Neural progenitor cell (in vitro differentiated cells): Measurements from ENCODE around the gene WDR43. TPM values are rescaled to one million over a fixed set of nuclear protein-coding genes. Genes with fewer than 3 reads are reported as not detected.
"Not testable (repeated sequence)": the region's sequence is repeated elsewhere in the genome, so short reads cannot be mapped to it uniquely, and the experiment has no call there.

ENCODE experiments used
- DNase-seq: peaks from one replicate; pipeline ENCODE4 v3.0.0-alpha.2; 2016; ENCODE audit warnings: low spot score
- H2AFZ ChIP-seq: fragments of 200-600 bp; sonication (generic); replicated peaks from 2 replicates; pipeline ENCODE4 v1.6.1; 2016; ENCODE audit warnings: antibody characterized with exemption
- H3F3A ChIP-seq: fragments of 200-600 bp; sonication (generic); 2 replicates; pipeline ENCODE4 v1.6.1; 2016; ENCODE audit warnings: antibody characterized with exemption, low read depth
- H3K27ac ChIP-seq: fragments of 200-600 bp; sonication (generic); 2 replicates; pipeline ENCODE4 v1.5.1; 2016; ENCODE audit warnings: mild to moderate bottlenecking
- H3K27me3 ChIP-seq: fragments of 200-600 bp; sonication (generic); 2 replicates; pipeline ENCODE4 v1.6.1; 2016; ENCODE audit warnings: mild to moderate bottlenecking, moderate library complexity
- H3K36me3 ChIP-seq: fragments of 200-600 bp; sonication (generic); 2 replicates; pipeline ENCODE4 v1.5.1; 2016
- H3K4me1 ChIP-seq: fragments of 200-600 bp; sonication (generic); 2 replicates; pipeline ENCODE4 v1.6.1; 2016; ENCODE audit warnings: mixed run types
- H3K4me2 ChIP-seq: fragments of 200-600 bp; sonication (generic); 2 replicates; pipeline ENCODE4 v1.6.1; 2016
- H3K4me3 ChIP-seq: fragments of 200-600 bp; sonication (generic); 2 replicates; pipeline ENCODE4 v1.5.1; 2016
- H3K79me2 ChIP-seq: fragments of 200-600 bp; sonication (generic); 2 replicates; pipeline ENCODE4 v1.6.1; 2016; ENCODE audit warnings: low read depth
- H3K9ac ChIP-seq: fragments of 200-600 bp; sonication (generic); 2 replicates; pipeline ENCODE4 v1.6.1; 2016
- H3K9me3 ChIP-seq: fragments of 200-600 bp; sonication (generic); 2 replicates; pipeline ENCODE4 v1.5.1; 2016; ENCODE audit warnings: low read depth
- H4K20me1 ChIP-seq: fragments of 200-600 bp; sonication (generic); 2 replicates; pipeline ENCODE4 v1.6.1; 2016; ENCODE audit warnings: low read depth
- H3K27ac Mint-ChIP-seq: 3 replicates; pipeline ENCODE4 v1.8.0; 2021; ENCODE audit warnings: mixed read lengths
- H3K27me3 Mint-ChIP-seq: 2 replicates; pipeline ENCODE4 v1.8.0; 2022; ENCODE audit warnings: low read depth, mild to moderate bottlenecking, inconsistent platforms, moderate library complexity, mixed read lengths; ENCODE audit not compliant: insufficient read depth
- H3K36me3 Mint-ChIP-seq: 3 replicates; pipeline ENCODE4 v1.8.0; 2021; ENCODE audit warnings: mixed read lengths
- H3K4me1 Mint-ChIP-seq: 3 replicates; pipeline ENCODE4 v1.8.0; 2021; ENCODE audit warnings: mixed read lengths
- H3K4me3 Mint-ChIP-seq: 3 replicates; pipeline ENCODE4 v1.8.0; 2021; ENCODE audit warnings: mild to moderate bottlenecking, moderate library complexity, mixed read lengths
- H3K9me3 Mint-ChIP-seq: 3 replicates; pipeline ENCODE4 v1.8.0; 2020; ENCODE audit warnings: mixed read lengths
- CTCF ChIP-seq: fragments of 200-600 bp; sonication (generic); IDR thresholded peaks from 2 replicates; pipeline ENCODE4 v1.5.1; 2017; ENCODE audit warnings: antibody characterized with exemption, mild to moderate bottlenecking
- EZH2 ChIP-seq: fragments of 200-600 bp; sonication (generic); IDR thresholded peaks from 2 replicates; pipeline ENCODE4 v1.6.1; 2017; ENCODE audit warnings: antibody characterized with exemption, mild to moderate bottlenecking, moderate library complexity
- EZH2phosphoT487 ChIP-seq: fragments of 200-600 bp; sonication (generic); IDR thresholded peaks from 2 replicates; pipeline ENCODE4 v1.6.1; 2017; ENCODE audit warnings: antibody characterized with exemption
- total RNA-seq: library from RNA; depleted of rRNA; stranded (reverse); fragments of >200 nt; gene quantifications from 2 replicates; pipeline ENCODE4 v1.2.3, GENCODE V29; 2015; ENCODE audit warnings: low replicate concordance

Gene WDR43
- total RNA-seq, 1 donor from 2014 or later, result 139 TPM

GRCh38 chr2:28975671-28976070, 81.2 kb downstream of the WDR43 start:
- Histone ChIP-seq H4K20me1 (no peaks in the 10 kb centered on the region), H3K27me3 (no peaks in the 10 kb centered on the region), H3K4me3 (no peak overlapping the region), H3K9me3 (no peaks in the 10 kb centered on the region), H3K36me3 (no peaks in the 10 kb centered on the region), H3K4me2 (no peak overlapping the region), H2AFZ (no peak overlapping the region), H3K27ac (no peak overlapping the region), H3K4me1 (peaks cover 4% of the 10 kb centered on the region), H3K9ac (no peak overlapping the region), H3K79me2 (no peaks in the 10 kb centered on the region), H3F3A (no peaks in the 10 kb centered on the region)
- H3K27ac Mint-ChIP-seq, result no peak overlapping the region
- TF ChIP-seq CTCF, result no peak
- no peak for TF ChIP-seq EZH2phosphoT487
- no peak for TF ChIP-seq EZH2
- peaks cover 5% of the 10 kb centered on the region for H3K9me3 Mint-ChIP-seq
- no peak for DNase-seq
- peaks cover 13% of the 10 kb centered on the region for H3K27me3 Mint-ChIP-seq
- no peak overlapping the region for H3K4me3 Mint-ChIP-seq
- no peaks in the 10 kb centered on the region for H3K36me3 Mint-ChIP-seq
- H3K4me1 Mint-ChIP-seq, result peaks cover 18% of the 10 kb centered on the region

- Mint-ChIP-seq H3K27ac (no peak overlapping the region), H3K4me1 (peaks cover 22% of the 10 kb centered on the region), H3K4me3 (no peak overlapping the region), H3K36me3 (no peaks in the 10 kb centered on the region), H3K27me3 (peaks cover 13% of the 10 kb centered on the region), H3K9me3 (peaks cover 5% of the 10 kb centered on the region)
- Histone ChIP-seq H3K4me2 (no peak overlapping the region), H3K4me1 (peaks cover 9% of the 10 kb centered on the region), H3K36me3 (no peaks in the 10 kb centered on the region), H3K9ac (no peak overlapping the region), H3K9me3 (no peaks in the 10 kb centered on the region), H3K79me2 (no peaks in the 10 kb centered on the region), H3K4me3 (no peak overlapping the region), H2AFZ (no peak overlapping the region), H3K27me3 (no peaks in the 10 kb centered on the region), H4K20me1 (no peaks in the 10 kb centered on the region), H3K27ac (no peak overlapping the region), H3F3A (no peaks in the 10 kb centered on the region)
- TF ChIP-seq CTCF, result no peak
- no peak for TF ChIP-seq EZH2
- no peak for TF ChIP-seq EZH2phosphoT487
- DNase-seq, result no peak
Measured at GRCh38 chr2:28976584-28976983, 82.1 kb downstream of the WDR43 start.

GRCh38 chr2:28977176-28977875, 82.9 kb downstream of the WDR43 start:
- H3K36me3 ChIP-seq, result no peaks in the 10 kb centered on the region
- peaks cover 9% of the 10 kb centered on the region for H3K4me1 ChIP-seq
- no peak overlapping the region for H2AFZ ChIP-seq
- H3K9me3 ChIP-seq, result no peaks in the 10 kb centered on the region
- Mint-ChIP-seq H3K27me3 (peaks cover 13% of the 10 kb centered on the region), H3K27ac (peak overlapping the region; percentile 34), H3K9me3 (peaks cover 5% of the 10 kb centered on the region), H3K4me1 (peaks cover 26% of the 10 kb centered on the region), H3K4me3 (no peak overlapping the region), H3K36me3 (no peaks in the 10 kb centered on the region)
- no peak overlapping the region for H3K9ac ChIP-seq
- TF ChIP-seq EZH2 (no peak), EZH2phosphoT487 (no peak), CTCF (no peak)
- DNase-seq, result no peak
- no peaks in the 10 kb centered on the region for H4K20me1 ChIP-seq
- H3K79me2 ChIP-seq, result no peaks in the 10 kb centered on the region
- H3F3A ChIP-seq, result no peaks in the 10 kb centered on the region
- no peaks in the 10 kb centered on the region for H3K27me3 ChIP-seq
- no peak overlapping the region for H3K4me2 ChIP-seq
- no peak overlapping the region for H3K27ac ChIP-seq
- H3K4me3 ChIP-seq, result no peak overlapping the region

- H3K27ac ChIP-seq, H4K20me1 ChIP-seq, H3F3A ChIP-seq, H3K9ac ChIP-seq, H3K9me3 Mint-ChIP-seq, H3K4me3 ChIP-seq, H3K27me3 ChIP-seq, H3K9me3 ChIP-seq, H3K79me2 ChIP-seq, H3K4me3 Mint-ChIP-seq, H3K4me2 ChIP-seq, H2AFZ ChIP-seq, H3K36me3 Mint-ChIP-seq, H3K4me1 ChIP-seq, DNase-seq, H3K36me3 ChIP-seq: not testable (repeated sequence)
- Mint-ChIP-seq H3K4me1 (peaks cover 26% of the 10 kb centered on the region), H3K27me3 (peaks cover 13% of the 10 kb centered on the region), H3K27ac (peak overlapping the region; percentile 61)
Measured at GRCh38 chr2:28978001-28978400, 83.5 kb downstream of the WDR43 start.
